ENCODE data around the gene CUL7. TPM values are rescaled to one million over a fixed set of nuclear protein-coding genes. Genes with fewer than 3 reads are reported as not detected.

Gene CUL7
- polyA plus RNA-seq, 1 donor from 2014 or later: 25.7 TPM

DNA sequence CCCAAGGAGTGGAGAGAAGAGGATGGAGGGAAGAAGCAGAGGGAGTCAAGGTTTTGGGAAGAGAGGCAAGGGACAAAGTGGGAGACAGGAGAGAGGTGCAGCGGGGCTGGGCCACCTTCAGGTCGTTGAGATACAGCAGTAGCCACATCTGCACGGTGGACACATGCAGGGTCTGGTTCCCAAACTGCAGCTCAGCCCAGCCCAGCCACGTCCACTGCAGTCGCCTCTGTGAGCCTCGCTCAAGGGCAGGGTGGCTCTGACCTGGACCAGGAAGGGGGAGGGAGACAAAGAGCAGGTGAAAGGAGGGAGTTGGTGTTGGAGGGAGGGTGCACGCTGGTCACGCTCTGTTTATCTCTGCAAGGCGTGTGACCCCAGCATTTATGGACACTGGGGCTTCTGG lies 14.9 kb downstream of the CUL7 start:
- Histone ChIP-seq H3K9me2 (ENCODE audit: insufficient read depth, low read length) (no peaks in the 10 kb centered on the region), H3K27me3 (ENCODE audit: insufficient read depth, low read depth, low read length) (no peaks in the 10 kb centered on the region), H3K36me3 (ENCODE audit: insufficient read depth, low read length) (no peaks in the 10 kb centered on the region), H3K79me2 (replicated peaks; ENCODE audit: insufficient read depth, low read length) (no peaks in the 10 kb centered on the region), H3K27ac (ENCODE audit: low read length) (no peak overlapping the region), H3K4me2 (ENCODE audit: low read length) (no peak overlapping the region), H2AFZ (ENCODE audit: low read depth, low read length) (no peak overlapping the region), H3F3A (ENCODE audit: insufficient read depth, low read length, poor library complexity, severe bottlenecking) (no peaks in the 10 kb centered on the region), H4K20me1 (ENCODE audit: insufficient read depth) (no peaks in the 10 kb centered on the region), H3K9ac (ENCODE audit: low read length) (no peak overlapping the region), H3K9me3 (ENCODE audit: low read length) (no peaks in the 10 kb centered on the region), H3K4me3 (ENCODE audit: low read length) (no peak overlapping the region)
- TF ChIP-seq POLR2AphosphoS5 (IDR thresholded peaks at IDR 0.05) (no peak), EP300 (conservative IDR thresholded peaks at IDR 0.05; ENCODE audit: poor library complexity, severe bottlenecking) (no peak), EZH2 (IDR thresholded peaks at IDR 0.05; ENCODE audit: borderline replicate concordance, insufficient read depth, low read length, poor library complexity, severe bottlenecking) (no peak), SMC3 (conservative IDR thresholded peaks at IDR 0.05; ENCODE audit: poor library complexity) (no peak), TAF1 (IDR thresholded peaks at IDR 0.05; ENCODE audit: low read depth) (no peak), MXI1 (conservative IDR thresholded peaks at IDR 0.05; ENCODE audit: poor library complexity, severe bottlenecking) (no peak), RAD21 (conservative IDR thresholded peaks at IDR 0.05) (no peak)
- TF ChIP-seq, protein P1, sequence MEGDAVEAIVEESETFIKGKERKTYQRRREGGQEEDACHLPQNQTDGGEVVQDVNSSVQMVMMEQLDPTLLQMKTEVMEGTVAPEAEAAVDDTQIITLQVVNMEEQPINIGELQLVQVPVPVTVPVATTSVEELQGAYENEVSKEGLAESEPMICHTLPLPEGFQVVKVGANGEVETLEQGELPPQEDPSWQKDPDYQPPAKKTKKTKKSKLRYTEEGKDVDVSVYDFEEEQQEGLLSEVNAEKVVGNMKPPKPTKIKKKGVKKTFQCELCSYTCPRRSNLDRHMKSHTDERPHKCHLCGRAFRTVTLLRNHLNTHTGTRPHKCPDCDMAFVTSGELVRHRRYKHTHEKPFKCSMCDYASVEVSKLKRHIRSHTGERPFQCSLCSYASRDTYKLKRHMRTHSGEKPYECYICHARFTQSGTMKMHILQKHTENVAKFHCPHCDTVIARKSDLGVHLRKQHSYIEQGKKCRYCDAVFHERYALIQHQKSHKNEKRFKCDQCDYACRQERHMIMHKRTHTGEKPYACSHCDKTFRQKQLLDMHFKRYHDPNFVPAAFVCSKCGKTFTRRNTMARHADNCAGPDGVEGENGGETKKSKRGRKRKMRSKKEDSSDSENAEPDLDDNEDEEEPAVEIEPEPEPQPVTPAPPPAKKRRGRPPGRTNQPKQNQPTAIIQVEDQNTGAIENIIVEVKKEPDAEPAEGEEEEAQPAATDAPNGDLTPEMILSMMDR (IDR thresholded peaks at IDR 0.05; ENCODE audit: poor library complexity, severe bottlenecking): no peak
- TF ChIP-seq, protein P2, sequence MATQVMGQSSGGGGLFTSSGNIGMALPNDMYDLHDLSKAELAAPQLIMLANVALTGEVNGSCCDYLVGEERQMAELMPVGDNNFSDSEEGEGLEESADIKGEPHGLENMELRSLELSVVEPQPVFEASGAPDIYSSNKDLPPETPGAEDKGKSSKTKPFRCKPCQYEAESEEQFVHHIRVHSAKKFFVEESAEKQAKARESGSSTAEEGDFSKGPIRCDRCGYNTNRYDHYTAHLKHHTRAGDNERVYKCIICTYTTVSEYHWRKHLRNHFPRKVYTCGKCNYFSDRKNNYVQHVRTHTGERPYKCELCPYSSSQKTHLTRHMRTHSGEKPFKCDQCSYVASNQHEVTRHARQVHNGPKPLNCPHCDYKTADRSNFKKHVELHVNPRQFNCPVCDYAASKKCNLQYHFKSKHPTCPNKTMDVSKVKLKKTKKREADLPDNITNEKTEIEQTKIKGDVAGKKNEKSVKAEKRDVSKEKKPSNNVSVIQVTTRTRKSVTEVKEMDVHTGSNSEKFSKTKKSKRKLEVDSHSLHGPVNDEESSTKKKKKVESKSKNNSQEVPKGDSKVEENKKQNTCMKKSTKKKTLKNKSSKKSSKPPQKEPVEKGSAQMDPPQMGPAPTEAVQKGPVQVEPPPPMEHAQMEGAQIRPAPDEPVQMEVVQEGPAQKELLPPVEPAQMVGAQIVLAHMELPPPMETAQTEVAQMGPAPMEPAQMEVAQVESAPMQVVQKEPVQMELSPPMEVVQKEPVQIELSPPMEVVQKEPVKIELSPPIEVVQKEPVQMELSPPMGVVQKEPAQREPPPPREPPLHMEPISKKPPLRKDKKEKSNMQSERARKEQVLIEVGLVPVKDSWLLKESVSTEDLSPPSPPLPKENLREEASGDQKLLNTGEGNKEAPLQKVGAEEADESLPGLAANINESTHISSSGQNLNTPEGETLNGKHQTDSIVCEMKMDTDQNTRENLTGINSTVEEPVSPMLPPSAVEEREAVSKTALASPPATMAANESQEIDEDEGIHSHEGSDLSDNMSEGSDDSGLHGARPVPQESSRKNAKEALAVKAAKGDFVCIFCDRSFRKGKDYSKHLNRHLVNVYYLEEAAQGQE (IDR thresholded peaks at IDR 0.05; ENCODE audit: borderline replicate concordance): no peak

DNA sequence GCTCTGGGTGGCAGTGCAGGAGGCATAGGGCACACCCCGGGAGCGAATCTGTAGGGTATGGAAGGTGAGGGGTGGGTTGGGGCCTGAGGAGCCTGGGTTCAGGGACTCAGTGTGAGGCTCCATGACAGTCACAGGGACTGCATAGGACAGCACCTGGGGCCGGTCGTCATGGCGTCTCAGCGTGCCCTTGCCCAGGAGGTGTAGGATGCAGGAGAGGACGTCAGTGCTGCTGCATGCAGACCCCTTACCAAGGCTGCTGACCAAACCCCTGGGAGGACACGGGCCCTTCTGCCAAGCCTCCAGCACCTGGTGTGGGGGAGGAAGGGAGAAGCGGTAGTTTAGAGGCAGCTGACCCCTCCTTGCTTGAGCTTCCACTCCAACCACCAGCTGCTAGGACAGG lies 15.9 kb downstream of the CUL7 start:
- no peak overlapping the region for H3K4me2 ChIP-seq (ENCODE audit: low read length)
- no peak for TF ChIP-seq EZH2 (IDR thresholded peaks at IDR 0.05; ENCODE audit: borderline replicate concordance, insufficient read depth, low read length, poor library complexity, severe bottlenecking)
- TF ChIP-seq, protein P2 (IDR thresholded peaks at IDR 0.05; ENCODE audit: borderline replicate concordance): no peak
- TF ChIP-seq TAF1 (IDR thresholded peaks at IDR 0.05; ENCODE audit: low read depth): no peak
- no peak for TF ChIP-seq MXI1 (conservative IDR thresholded peaks at IDR 0.05; ENCODE audit: poor library complexity, severe bottlenecking)
- TF ChIP-seq, protein P1 (IDR thresholded peaks at IDR 0.05; ENCODE audit: poor library complexity, severe bottlenecking): no peak
- no peak for TF ChIP-seq POLR2AphosphoS5 (IDR thresholded peaks at IDR 0.05)
- TF ChIP-seq EP300 (conservative IDR thresholded peaks at IDR 0.05; ENCODE audit: poor library complexity, severe bottlenecking): no peak
- TF ChIP-seq RAD21 (conservative IDR thresholded peaks at IDR 0.05): no peak
- TF ChIP-seq SMC3 (conservative IDR thresholded peaks at IDR 0.05; ENCODE audit: poor library complexity): no peak
- H3K27me3 ChIP-seq (ENCODE audit: insufficient read depth, low read depth, low read length): no peaks in the 10 kb centered on the region
- H3K79me2 ChIP-seq (replicated peaks; ENCODE audit: insufficient read depth, low read length): no peaks in the 10 kb centered on the region
- H2AFZ ChIP-seq (ENCODE audit: low read depth, low read length): no peak overlapping the region
- no peaks in the 10 kb centered on the region for H3F3A ChIP-seq (ENCODE audit: insufficient read depth, low read length, poor library complexity, severe bottlenecking)
- no peaks in the 10 kb centered on the region for H3K36me3 ChIP-seq (ENCODE audit: insufficient read depth, low read length)
- H3K9me3 ChIP-seq (ENCODE audit: low read length): no peaks in the 10 kb centered on the region
- H3K9me2 ChIP-seq (ENCODE audit: insufficient read depth, low read length): no peaks in the 10 kb centered on the region
- H3K9ac ChIP-seq (ENCODE audit: low read length): no peak overlapping the region
- H3K4me3 ChIP-seq (ENCODE audit: low read length): no peak overlapping the region
- H3K27ac ChIP-seq (ENCODE audit: low read length): no peak overlapping the region
- H4K20me1 ChIP-seq (ENCODE audit: insufficient read depth): no peaks in the 10 kb centered on the region

All from neural cell (in vitro differentiated cells).